ENCODE data around the gene MARCHF3. TPM values are rescaled to one million over a fixed set of nuclear protein-coding genes. Genes with fewer than 3 reads are reported as not detected.

The MARCHF3 gene
- total RNA-seq, 2 donors from 2014 or later, result 19.2 to 46.2 TPM

DNA sequence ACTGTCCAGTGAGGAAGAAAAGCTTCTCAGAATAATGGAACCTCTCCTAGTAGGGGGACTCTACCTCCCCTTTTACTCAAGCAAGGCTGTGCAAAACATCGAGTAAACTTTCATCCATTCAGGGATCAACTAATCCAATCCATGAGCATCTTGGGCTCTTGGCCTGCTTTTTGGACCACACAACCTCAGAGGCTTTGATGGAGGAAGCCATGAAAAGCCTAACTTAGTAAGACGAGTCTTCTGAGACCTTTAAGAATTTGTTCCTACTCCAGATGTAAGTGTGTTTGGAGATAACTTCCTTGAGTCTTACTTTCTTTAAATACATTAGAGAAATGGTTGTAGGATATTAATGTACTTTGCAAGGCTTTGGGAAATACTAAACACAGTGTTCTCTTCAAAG, 49.1 kb downstream of the MARCHF3 start:
- ATAC-seq (no peak), DNase-seq (ENCODE audit: low spot score) (no peak)
- Mint-ChIP-seq H3K4me1 (ENCODE audit: low read depth in 2 of 2) (peaks cover 15 to 40% of the 10 kb centered on the region in 2 donors), H3K4me3 (no peak overlapping the region), H3K36me3 (peaks cover under 1% of the 10 kb centered on the region), H3K27ac (no peak overlapping the region), H3K27me3 (no peaks in the 10 kb centered on the region), H3K9me3 (no peaks in the 10 kb centered on the region)

DNA sequence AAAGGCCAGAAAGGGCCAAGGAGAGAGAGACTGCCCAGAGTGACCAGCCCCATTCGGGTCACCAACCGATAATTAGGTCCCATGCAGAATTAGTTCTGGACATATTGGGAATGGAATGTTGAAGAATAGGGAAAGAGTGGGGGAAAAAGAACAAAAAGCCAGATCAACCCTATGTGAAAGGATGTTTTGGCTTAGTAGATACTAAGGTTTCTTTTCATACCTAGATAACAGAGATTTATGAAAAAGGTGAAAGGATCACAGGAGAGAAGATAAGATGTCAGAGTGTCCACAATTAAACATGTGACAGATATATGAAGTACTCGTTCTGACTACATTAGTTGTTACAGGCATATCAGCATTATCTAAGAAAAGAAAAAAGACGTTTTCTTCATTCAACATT, 52.1 kb downstream of the MARCHF3 start:
- Mint-ChIP-seq H3K4me1 (ENCODE audit: low read depth in 2 of 2) (peaks cover 27 to 48% of the 10 kb centered on the region in 2 donors), H3K4me3 (no peak overlapping the region), H3K36me3 (peaks cover 4% of the 10 kb centered on the region), H3K9me3 (no peaks in the 10 kb centered on the region), H3K27me3 (no peaks in the 10 kb centered on the region), H3K27ac (peak overlapping the region in 1 of 2 donors; percentile 8)
- DNase-seq (ENCODE audit: low spot score) (no peak), ATAC-seq (no peak)

DNA sequence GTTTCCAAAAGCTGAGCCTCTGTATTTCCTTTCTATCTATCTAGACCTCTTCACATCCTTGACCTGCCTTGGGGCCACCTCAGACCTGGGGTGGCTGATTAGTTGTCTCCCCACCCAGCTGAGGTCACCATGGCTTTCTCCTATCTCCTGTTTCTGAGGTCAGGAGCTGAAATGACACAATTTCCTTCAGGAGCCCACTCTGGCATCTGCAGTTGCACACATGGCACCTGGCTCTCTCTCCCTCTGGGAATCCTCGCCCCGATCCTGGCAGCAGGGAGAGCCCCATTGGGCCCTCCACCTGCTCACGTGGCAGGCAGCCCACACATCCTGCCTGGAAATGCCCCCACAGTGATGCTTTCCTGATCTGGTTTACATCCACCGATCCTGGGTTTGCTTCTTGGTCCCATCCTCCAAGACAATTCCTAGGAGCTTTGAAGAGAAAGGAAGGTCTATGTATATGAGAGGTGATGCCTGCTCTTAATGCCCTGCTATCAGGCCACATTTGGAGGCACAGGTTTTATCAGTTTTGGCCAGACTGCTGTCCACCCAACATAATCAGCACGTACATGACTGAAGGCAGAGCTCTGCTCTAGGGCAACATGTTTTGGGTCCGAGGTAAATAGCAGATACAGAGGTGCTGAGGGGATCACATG, 53.7 kb downstream of the MARCHF3 start:
- Mint-ChIP-seq H3K36me3 (peaks cover 4% of the 10 kb centered on the region), H3K9me3 (no peaks in the 10 kb centered on the region), H3K27ac (peak overlapping the region; percentile 5 to 71), H3K27me3 (no peaks in the 10 kb centered on the region), H3K4me1 (ENCODE audit: low read depth in 2 of 2) (peaks cover 34 to 52% of the 10 kb centered on the region in 2 donors), H3K4me3 (no peak overlapping the region)
- DNase-seq (ENCODE audit: low spot score), result no peak
- no peak for ATAC-seq

DNA sequence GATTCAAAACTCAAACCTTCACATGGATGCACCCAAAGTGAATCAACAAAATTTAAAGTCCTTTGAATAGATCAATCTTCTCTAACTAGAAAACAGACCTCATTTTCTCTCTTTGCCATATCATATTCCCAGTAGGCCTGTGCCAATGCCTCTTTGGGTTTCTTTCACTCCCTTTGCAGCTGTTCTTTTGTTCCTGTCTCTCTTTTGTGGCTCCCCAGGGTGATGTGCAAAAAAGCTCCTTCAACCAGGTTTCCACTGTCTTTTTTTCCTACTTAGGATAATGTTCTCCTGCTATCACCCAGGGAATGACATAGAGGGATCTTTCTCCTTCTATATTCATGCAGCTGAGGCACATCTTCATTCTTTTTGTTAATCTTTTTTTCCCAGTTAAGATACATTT, 54.6 kb downstream of the MARCHF3 start:
- no peak overlapping the region for H3K4me3 Mint-ChIP-seq
- no peaks in the 10 kb centered on the region for H3K9me3 Mint-ChIP-seq
- peaks cover 4% of the 10 kb centered on the region for H3K36me3 Mint-ChIP-seq
- no peak for DNase-seq (ENCODE audit: low spot score)
- H3K27me3 Mint-ChIP-seq, result no peaks in the 10 kb centered on the region
- ATAC-seq, result no peak
- peaks cover 39 to 58% of the 10 kb centered on the region in 2 donors for H3K4me1 Mint-ChIP-seq (ENCODE audit: low read depth in 2 of 2)
- H3K27ac Mint-ChIP-seq, result peak overlapping the region; percentile 5 to 71

DNA sequence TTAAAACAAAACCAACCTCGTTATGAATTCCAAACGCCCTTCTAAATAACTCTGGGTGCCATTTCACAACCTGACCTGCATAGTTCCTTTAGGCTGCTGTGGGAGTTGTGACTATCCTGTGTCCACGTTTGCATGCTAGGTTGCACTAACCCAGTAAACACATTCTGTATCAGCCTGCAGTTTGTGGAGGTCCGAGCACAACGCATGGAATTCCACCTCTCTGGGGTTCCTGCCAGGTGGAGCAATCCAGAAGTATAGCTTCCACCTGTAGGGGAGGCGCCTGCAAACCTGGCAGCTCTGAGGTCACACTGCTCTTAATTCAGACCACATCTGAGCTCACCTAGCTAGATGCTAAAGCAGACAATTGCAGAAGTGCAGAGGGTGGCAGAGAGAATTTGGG, 57.2 kb downstream of the MARCHF3 start:
- H3K27ac Mint-ChIP-seq, result peak overlapping the region; percentile 96 to 98
- peaks cover 8% of the 10 kb centered on the region for H3K36me3 Mint-ChIP-seq
- ATAC-seq, result no peak
- peak overlapping the region; percentile 93 for H3K4me3 Mint-ChIP-seq
- no peaks in the 10 kb centered on the region for H3K9me3 Mint-ChIP-seq
- no peaks in the 10 kb centered on the region for H3K27me3 Mint-ChIP-seq
- H3K4me1 Mint-ChIP-seq (ENCODE audit: low read depth in 2 of 2), result peaks cover 53 to 62% of the 10 kb centered on the region in 2 donors
- no peak for DNase-seq (ENCODE audit: low spot score)

DNA sequence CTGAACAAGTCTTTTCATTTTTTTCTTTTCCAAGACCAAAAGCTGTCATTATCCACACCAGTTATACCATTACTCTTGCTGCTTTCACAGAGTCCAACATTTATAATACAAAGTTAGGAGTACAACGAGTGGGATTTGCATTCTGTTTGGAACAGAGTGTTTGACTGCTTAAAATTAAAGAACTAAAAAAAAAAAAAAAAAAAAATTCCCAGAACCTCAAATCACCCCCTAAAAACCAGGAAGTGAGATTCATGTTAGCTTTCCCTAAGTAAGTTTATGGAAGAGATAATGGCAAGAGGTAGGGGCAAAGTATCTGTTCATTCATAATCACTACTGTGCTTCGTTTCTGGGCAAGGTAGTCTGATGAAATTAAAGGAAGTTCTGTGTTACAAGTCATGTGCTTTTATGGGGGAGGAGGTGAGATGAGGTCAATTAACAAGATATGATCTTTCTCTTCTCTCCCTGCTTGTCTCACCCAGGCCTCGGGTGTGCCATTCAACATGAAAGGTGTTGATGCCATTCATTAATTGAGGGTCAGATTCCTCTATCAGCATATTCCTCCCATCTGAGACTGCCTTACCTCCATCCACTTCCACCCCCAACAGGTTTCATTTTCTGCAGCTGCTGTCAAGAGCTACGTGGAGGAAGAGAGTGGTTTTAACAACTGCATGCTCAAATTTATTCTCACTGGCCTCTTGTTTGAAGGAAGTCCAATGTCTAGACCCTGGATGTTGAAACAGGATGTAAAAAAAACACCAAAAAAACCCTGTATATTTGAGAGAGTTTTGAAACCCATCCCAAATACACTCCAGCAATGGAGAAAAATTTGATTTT, 58.1 kb downstream of the MARCHF3 start:
- Mint-ChIP-seq H3K27ac (peak overlapping the region; percentile 96 to 98), H3K36me3 (peaks cover 8% of the 10 kb centered on the region), H3K4me1 (ENCODE audit: low read depth in 2 of 2) (peaks cover 59 to 61% of the 10 kb centered on the region in 2 donors), H3K9me3 (no peaks in the 10 kb centered on the region), H3K4me3 (peak overlapping the region; percentile 93), H3K27me3 (no peaks in the 10 kb centered on the region)
- peak; percentile 70 for DNase-seq (ENCODE audit: low spot score)
- ATAC-seq, result peak; percentile 95 to 96

DNA sequence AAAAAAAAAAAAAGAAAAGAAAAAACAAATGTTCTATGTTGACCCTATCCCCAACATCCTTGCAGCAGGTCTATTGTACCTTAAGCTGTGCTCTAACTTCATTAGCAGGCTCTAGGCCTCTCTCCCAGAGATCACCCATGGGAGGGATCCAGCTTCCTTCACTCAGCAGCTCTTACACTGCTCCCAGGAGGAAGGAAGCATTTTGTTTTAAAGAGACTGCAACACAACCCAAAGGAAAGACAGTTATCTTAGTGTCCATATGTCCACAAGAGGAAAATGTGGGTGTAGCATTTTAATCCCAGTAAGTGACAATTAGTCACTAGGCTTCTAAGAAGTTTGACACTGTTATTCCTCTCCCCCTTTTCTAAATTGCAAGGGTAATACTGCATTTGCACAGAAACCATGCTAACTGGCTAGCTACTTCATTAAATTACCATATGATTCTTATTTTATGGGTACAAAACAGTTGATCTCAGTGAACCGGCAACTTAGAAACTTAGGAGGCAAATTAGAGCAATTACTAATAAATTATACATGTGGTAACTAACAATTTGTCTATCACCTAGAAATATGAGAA, 58.8 kb downstream of the MARCHF3 start:
- no peak for DNase-seq (ENCODE audit: low spot score)
- H3K4me1 Mint-ChIP-seq (ENCODE audit: low read depth in 2 of 2), result peaks cover 56 to 57% of the 10 kb centered on the region in 2 donors
- no peak for ATAC-seq
- H3K36me3 Mint-ChIP-seq, result peaks cover 8% of the 10 kb centered on the region
- no peaks in the 10 kb centered on the region for H3K27me3 Mint-ChIP-seq
- peak overlapping the region; percentile 93 for H3K4me3 Mint-ChIP-seq
- no peaks in the 10 kb centered on the region for H3K9me3 Mint-ChIP-seq
- H3K27ac Mint-ChIP-seq, result peak overlapping the region; percentile 96 to 98

DNA sequence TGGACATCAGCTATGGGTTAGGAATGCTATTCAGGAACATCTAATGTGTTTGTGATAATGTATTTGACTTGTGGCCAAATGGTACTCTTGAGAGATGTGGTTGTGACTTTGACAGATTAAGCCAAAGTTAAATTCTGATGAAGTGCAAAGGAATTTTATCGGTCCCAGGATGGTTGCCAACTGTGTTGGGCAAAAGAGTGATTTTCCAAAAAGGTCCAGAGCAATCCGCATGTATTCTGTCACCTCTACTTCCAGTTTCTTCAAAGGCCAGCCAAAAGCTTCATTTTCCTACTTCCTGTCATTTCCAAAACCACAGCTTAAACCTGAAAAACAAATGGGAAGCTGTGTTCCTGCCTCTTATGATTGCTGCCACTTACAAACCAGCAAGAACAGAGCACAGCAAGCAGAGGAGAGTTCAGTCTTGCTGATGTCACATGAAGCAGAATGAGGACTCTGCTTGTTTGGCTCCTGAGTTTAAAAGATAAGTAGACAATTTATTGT, 59.8 kb downstream of the MARCHF3 start:
- peak overlapping the region; percentile 96 to 98 for H3K27ac Mint-ChIP-seq
- peak overlapping the region; percentile 19 for H3K4me3 Mint-ChIP-seq
- no peaks in the 10 kb centered on the region for H3K9me3 Mint-ChIP-seq
- no peak for ATAC-seq
- H3K4me1 Mint-ChIP-seq (ENCODE audit: low read depth in 2 of 2), result peaks cover 47 to 50% of the 10 kb centered on the region in 2 donors
- peaks cover 4% of the 10 kb centered on the region for H3K36me3 Mint-ChIP-seq
- no peak for DNase-seq (ENCODE audit: low spot score)
- no peaks in the 10 kb centered on the region for H3K27me3 Mint-ChIP-seq

DNA sequence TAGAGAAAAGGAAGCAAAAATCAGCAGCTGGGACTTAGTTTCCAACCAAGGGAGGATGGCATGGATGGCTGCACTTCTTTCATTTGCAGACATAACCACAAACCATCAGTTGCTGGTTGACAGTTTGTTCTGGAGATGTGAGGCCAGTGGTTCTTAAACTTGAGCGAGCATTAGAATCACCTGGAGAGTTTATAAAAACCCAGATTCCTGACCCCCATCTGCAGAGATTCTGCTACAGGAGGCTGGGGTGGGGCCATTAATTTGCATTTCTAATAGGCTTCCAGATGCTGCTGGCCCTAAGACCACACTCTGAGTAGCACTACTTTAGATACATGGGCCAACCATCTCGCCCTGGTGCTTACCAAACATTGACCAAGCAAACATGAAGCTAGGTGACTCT, 60.8 kb downstream of the MARCHF3 start:
- peak overlapping the region in 1 of 2 donors; percentile 77 for H3K27ac Mint-ChIP-seq
- no peak for DNase-seq (ENCODE audit: low spot score)
- no peak overlapping the region for H3K4me3 Mint-ChIP-seq
- peaks cover 4% of the 10 kb centered on the region for H3K36me3 Mint-ChIP-seq
- H3K9me3 Mint-ChIP-seq, result no peaks in the 10 kb centered on the region
- peaks cover 51 to 54% of the 10 kb centered on the region in 2 donors for H3K4me1 Mint-ChIP-seq (ENCODE audit: low read depth in 2 of 2)
- no peaks in the 10 kb centered on the region for H3K27me3 Mint-ChIP-seq
- no peak for ATAC-seq

DNA sequence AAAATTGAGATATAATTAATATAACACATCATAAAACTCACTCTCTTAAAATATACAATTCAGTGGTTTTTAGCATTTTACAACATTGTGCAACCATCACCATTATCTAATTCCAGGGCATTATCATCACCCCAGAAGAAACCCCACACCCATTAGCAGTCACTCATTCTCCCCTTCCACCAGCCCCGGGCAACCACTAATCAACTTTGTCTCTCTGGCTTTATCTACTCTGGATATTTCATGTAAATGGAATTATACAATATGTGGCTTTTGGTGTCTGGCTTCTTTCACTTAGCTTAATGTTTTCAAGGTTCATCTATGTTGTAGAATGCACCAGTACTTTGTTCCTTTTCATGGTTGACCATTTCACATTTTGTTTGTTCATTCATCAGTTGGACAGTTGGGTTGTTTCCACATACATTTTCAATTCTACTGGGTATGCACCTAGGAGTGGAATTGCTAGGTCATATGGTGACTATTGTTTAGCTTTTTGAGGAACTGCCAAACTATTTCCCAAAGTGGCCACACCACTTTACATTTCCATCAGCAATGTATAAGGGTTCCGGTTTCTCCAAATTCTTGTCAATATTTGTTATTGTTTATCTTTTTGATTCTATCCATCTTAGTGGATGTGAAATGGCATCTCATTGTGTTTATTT, 62.4 kb downstream of the MARCHF3 start:
- Mint-ChIP-seq H3K27me3 (no peaks in the 10 kb centered on the region), H3K27ac (no peak overlapping the region), H3K4me3 (no peak overlapping the region), H3K36me3 (peaks cover 4% of the 10 kb centered on the region), H3K9me3 (no peaks in the 10 kb centered on the region), H3K4me1 (ENCODE audit: low read depth in 2 of 2) (peaks cover 42 to 50% of the 10 kb centered on the region in 2 donors)
- DNase-seq (ENCODE audit: low spot score) (no peak), ATAC-seq (no peak)

DNA sequence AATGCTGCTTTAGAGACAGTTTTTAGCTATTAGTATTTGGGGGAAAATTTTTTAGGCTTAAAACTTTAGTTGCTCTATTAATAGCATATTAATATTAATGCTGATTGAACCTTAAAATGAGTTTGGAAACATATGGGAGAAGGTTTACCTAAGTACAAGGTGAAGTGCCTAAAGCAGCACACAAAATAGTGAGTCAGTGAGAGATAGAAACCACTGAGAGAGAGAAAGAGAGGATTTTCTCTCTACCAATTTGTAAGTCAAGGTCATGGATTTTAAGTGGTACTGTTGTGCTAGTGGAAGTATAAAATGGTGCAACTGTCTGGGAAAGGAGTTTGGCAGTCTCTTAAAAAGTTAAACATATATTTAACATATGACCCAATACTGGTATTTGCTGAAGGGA, 64.9 kb downstream of the MARCHF3 start:
- H3K4me3 Mint-ChIP-seq, result no peak overlapping the region

DNA sequence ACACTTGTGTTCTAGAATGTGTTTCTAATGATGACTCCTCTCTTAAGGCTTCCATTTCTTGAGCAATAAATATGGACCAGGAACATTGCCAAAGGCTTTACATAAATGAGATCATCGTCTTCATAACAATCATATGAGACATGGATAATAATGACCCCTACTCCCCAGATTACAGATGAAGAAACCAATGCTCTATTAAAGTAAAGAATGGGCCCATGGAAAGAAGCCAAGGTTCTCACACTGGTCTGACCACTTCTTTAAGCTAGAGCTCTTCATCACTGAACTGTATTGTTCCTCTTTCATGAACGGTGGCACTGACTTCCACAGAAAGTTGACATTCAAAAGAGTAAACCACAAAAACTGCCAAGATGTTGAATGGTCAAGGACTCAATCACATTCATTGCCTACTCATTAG, 65.3 kb downstream of the MARCHF3 start:
- Mint-ChIP-seq H3K27me3 (no peaks in the 10 kb centered on the region), H3K9me3 (no peaks in the 10 kb centered on the region), H3K36me3 (no peaks in the 10 kb centered on the region), H3K4me3 (no peak overlapping the region), H3K4me1 (ENCODE audit: low read depth in 2 of 2) (peaks cover 18 to 27% of the 10 kb centered on the region in 2 donors), H3K27ac (peak overlapping the region in 1 of 2 donors; percentile 4)
- no peak for DNase-seq (ENCODE audit: low spot score)
- no peak for ATAC-seq

More for the DNA sequence above, 64.9 kb downstream of the MARCHF3 start:
- peaks cover 20 to 30% of the 10 kb centered on the region in 2 donors for H3K4me1 Mint-ChIP-seq (ENCODE audit: low read depth in 2 of 2)
- no peaks in the 10 kb centered on the region for H3K27me3 Mint-ChIP-seq
- peaks cover 2% of the 10 kb centered on the region for H3K36me3 Mint-ChIP-seq
- peak overlapping the region in 1 of 2 donors; percentile 32 for H3K27ac Mint-ChIP-seq
- no peak for DNase-seq (ENCODE audit: low spot score)
- ATAC-seq, result no peak
- no peaks in the 10 kb centered on the region for H3K9me3 Mint-ChIP-seq

DNA sequence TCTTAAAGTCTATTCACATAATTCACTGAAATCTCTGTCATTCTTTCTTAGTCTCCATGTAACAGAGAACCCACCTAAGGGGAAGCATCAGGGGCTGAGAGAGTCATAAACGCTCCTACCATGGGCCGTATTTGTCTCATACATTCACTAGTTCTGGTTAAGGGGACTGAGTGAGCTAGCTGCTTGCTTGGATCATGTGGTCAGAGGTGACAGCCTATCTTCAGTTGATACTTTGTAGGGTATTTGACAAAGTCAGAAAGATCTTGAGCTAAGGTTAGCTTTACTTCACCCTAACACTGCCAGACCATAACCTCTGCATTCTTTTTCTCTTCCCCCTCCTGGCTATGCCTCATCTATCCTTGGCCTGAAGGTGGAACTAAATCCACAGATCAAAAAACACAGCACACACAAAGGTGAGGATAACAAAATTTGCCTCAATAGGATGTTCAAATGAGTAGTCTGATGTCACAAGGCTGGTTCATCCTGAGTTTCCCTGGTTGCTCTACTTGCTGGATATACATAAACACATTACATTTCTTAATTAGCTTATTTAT, 66.5 kb downstream of the MARCHF3 start:
- H3K27me3 Mint-ChIP-seq, result no peaks in the 10 kb centered on the region
- H3K36me3 Mint-ChIP-seq, result no peaks in the 10 kb centered on the region
- H3K4me1 Mint-ChIP-seq (ENCODE audit: low read depth in 2 of 2), result peaks cover 11 to 20% of the 10 kb centered on the region in 2 donors
- DNase-seq (ENCODE audit: low spot score) (no peak), ATAC-seq (no peak)
- no peaks in the 10 kb centered on the region for H3K9me3 Mint-ChIP-seq
- H3K27ac Mint-ChIP-seq, result peak overlapping the region in 1 of 2 donors; percentile 72
- no peak overlapping the region for H3K4me3 Mint-ChIP-seq

Data from natural killer cell treated with Interleukin-12 subunit alpha and Interleukin-12 subunit beta and Interleukin-15 and Interleukin-18, amount 100 ng/mL, for 72 hours (primary cell).